LNCaP clone FGC (cell line): Measurements from ENCODE around the gene LRP5.
"Not testable (repeated sequence)": the region's sequence is repeated elsewhere in the genome, so short reads cannot be mapped to it uniquely, and the experiment has no call there.

Experiments
- DNase-seq: peaks from one replicate; pipeline ENCODE4 v3.0.0-alpha.2; 2011; ENCODE audit warnings: low read depth
- H3K4me3 ChIP-seq: 2 replicates; pipeline ENCODE4 v1.5.1; 2011; ENCODE audit warnings: mild to moderate bottlenecking, low read depth, low read length, control low read depth
- TF ChIP-seq, protein P1 (sequence below): IDR thresholded peaks from 2 replicates; pipeline ENCODE4 v1.5.1; 2012; ENCODE audit warnings: mild to moderate bottlenecking; ENCODE audit not compliant: control insufficient read depth, insufficient read depth; ENCODE audit errors: extremely low read depth

Gene LRP5

GRCh38 chr11:68441466-68442230, 129.3 kb downstream of the LRP5 start:
- no peak overlapping the region for H3K4me3 ChIP-seq
- TF ChIP-seq, protein P1, sequence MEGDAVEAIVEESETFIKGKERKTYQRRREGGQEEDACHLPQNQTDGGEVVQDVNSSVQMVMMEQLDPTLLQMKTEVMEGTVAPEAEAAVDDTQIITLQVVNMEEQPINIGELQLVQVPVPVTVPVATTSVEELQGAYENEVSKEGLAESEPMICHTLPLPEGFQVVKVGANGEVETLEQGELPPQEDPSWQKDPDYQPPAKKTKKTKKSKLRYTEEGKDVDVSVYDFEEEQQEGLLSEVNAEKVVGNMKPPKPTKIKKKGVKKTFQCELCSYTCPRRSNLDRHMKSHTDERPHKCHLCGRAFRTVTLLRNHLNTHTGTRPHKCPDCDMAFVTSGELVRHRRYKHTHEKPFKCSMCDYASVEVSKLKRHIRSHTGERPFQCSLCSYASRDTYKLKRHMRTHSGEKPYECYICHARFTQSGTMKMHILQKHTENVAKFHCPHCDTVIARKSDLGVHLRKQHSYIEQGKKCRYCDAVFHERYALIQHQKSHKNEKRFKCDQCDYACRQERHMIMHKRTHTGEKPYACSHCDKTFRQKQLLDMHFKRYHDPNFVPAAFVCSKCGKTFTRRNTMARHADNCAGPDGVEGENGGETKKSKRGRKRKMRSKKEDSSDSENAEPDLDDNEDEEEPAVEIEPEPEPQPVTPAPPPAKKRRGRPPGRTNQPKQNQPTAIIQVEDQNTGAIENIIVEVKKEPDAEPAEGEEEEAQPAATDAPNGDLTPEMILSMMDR: no peak
- DNase-seq: no peak

- TF ChIP-seq, protein P1: no peak
- DNase-seq: no peak
- no peak overlapping the region for H3K4me3 ChIP-seq
Observed at GRCh38 chr11:68442433-68442832, 130.0 kb downstream of the LRP5 start.

- TF ChIP-seq, protein P1: no peak
- H3K4me3 ChIP-seq: no peak overlapping the region
- DNase-seq: no peak
Observed at GRCh38 chr11:68444566-68444965, 132.2 kb downstream of the LRP5 start.

GRCh38 chr11:68445531-68446035, 133.2 kb downstream of the LRP5 start:
- TF ChIP-seq, protein P1: no peak
- no peak overlapping the region for H3K4me3 ChIP-seq
- DNase-seq: no peak

DNA sequence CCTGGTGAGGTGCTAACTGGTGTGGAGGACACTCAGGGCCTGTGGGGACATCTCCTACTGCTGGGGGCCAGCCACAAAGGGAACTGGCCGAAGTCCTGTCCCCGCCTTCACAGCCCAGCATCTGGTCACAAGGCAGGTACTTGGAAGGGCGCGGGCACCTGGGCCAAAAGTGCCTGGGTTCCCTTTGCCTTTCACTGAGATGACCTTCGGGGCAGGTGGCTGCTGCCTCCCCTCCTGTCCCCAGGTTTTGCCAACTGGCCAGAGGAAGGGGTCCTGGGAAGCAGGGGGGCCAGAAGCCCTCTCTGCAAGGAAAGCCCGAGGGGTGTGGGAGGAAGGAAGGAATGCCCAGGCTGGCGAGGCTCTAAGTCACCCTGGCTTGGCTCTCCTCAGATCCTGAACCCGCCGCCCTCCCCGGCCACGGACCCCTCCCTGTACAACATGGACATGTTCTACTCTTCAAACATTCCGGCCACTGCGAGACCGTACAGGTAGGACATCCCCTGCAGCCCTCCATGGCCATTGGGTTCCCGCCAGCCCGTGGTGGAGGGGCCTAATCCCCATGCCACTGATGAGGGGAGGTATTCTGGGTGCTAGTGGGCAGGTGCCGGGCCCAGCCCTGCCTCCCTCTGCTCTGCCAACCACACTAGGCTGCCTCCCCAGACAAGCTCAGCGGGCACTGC, 133.8 kb downstream of the LRP5 start:
- H3K4me3 ChIP-seq: no peak overlapping the region
- TF ChIP-seq, protein P1: no peak
- DNase-seq: no peak

GRCh38 chr11:68447015-68447801, 134.8 kb downstream of the LRP5 start:
- TF ChIP-seq, protein P1: peak; percentile 92
- no peak for DNase-seq
- H3K4me3 ChIP-seq: no peak overlapping the region

- DNase-seq, H3K4me3 ChIP-seq: not testable (repeated sequence)
Observed at GRCh38 chr11:68447914-68448313, 135.5 kb downstream of the LRP5 start.
